RWPE2 (cell line): ENCODE results near the gene B3GNT9.
A peak's percentile ranks its signal among the peaks of the same experiment; 100 is the strongest.

Experiments used
- ATAC-seq: fragments of 200-7000 bp; cut with Tn5 transposase; 3 replicates; pipeline ENCODE4 v1.9.1; 2021; ENCODE audit warnings: low read depth
- DNase-seq: peaks from one replicate; pipeline ENCODE4 v3.0.0-alpha.2; 2020; ENCODE audit warnings: low spot score
- H3K27ac ChIP-seq: fragments of 450-650 bp; 2 replicates; pipeline ENCODE4 v1.5.1; 2017; ENCODE audit warnings: mild to moderate bottlenecking; ENCODE audit not compliant: poor library complexity, severe bottlenecking
- H3K27me3 ChIP-seq: fragments of 250-450 bp; sonication (Bioruptor Pico); 2 replicates; pipeline ENCODE4 v1.5.1; 2021; ENCODE audit warnings: mild to moderate bottlenecking, moderate library complexity; ENCODE audit not compliant: insufficient read depth, poor library complexity, severe bottlenecking
- H3K36me3 ChIP-seq: fragments of 250-450 bp; sonication (Bioruptor Pico); 2 replicates; pipeline ENCODE4 v1.5.1; 2020; ENCODE audit warnings: low read depth, mild to moderate bottlenecking, moderate library complexity
- H3K4me1 ChIP-seq: fragments of 250-450 bp; sonication (Bioruptor Pico); 2 replicates; pipeline ENCODE4 v1.5.1; 2021; ENCODE audit warnings: mild to moderate bottlenecking, moderate library complexity; ENCODE audit not compliant: insufficient read depth, poor library complexity, severe bottlenecking
- H3K4me3 ChIP-seq: fragments of 250-450 bp; sonication (Bioruptor Pico); 2 replicates; pipeline ENCODE4 v1.5.1; 2021; ENCODE audit warnings: mild to moderate bottlenecking, moderate library complexity; ENCODE audit not compliant: severe bottlenecking
- H3K9me3 ChIP-seq: fragments of 250-450 bp; sonication (Bioruptor Pico); 2 replicates; pipeline ENCODE4 v1.5.1; 2021; ENCODE audit warnings: mild to moderate bottlenecking, moderate library complexity; ENCODE audit not compliant: severe bottlenecking
- CTCF ChIP-seq: fragments of 450-650 bp; IDR thresholded peaks from one replicate; pipeline ENCODE4 v1.5.1; 2017; ENCODE audit warnings: mild to moderate bottlenecking, moderate library complexity; ENCODE audit not compliant: poor library complexity, severe bottlenecking

B3GNT9 gene

GRCh38 chr16:67104845-67105244 lies 46.0 kb downstream of the B3GNT9 start:
- peaks cover 17% of the 10 kb centered on the region for H3K36me3 ChIP-seq
- H3K27ac ChIP-seq = no peak overlapping the region
- H3K9me3 ChIP-seq = no peaks in the 10 kb centered on the region
- DNase-seq (no peak), ATAC-seq (no peak)
- no peaks in the 10 kb centered on the region for H3K27me3 ChIP-seq
- H3K4me1 ChIP-seq = peaks cover 4% of the 10 kb centered on the region
- TF ChIP-seq CTCF = no peak
- H3K4me3 ChIP-seq = no peak overlapping the region

GRCh38 chr16:67104061-67104460 lies 46.7 kb downstream of the B3GNT9 start:
- peak; percentile 37 for TF ChIP-seq CTCF
- peak; percentile 56; the same call in 2 of the 3 replicates for ATAC-seq
- H3K4me1 ChIP-seq = peaks cover 4% of the 10 kb centered on the region
- no peaks in the 10 kb centered on the region for H3K9me3 ChIP-seq
- no peaks in the 10 kb centered on the region for H3K27me3 ChIP-seq
- DNase-seq = no peak
- H3K4me3 ChIP-seq = no peak overlapping the region
- peaks cover 25% of the 10 kb centered on the region for H3K36me3 ChIP-seq
- no peak overlapping the region for H3K27ac ChIP-seq

GRCh38 chr16:67101311-67102082 lies 49.3 kb downstream of the B3GNT9 start:
- DNase-seq (no peak), ATAC-seq (no peak)
- no peaks in the 10 kb centered on the region for H3K27me3 ChIP-seq
- H3K4me1 ChIP-seq = peaks cover 4% of the 10 kb centered on the region
- no peaks in the 10 kb centered on the region for H3K9me3 ChIP-seq
- H3K36me3 ChIP-seq = peaks cover 39% of the 10 kb centered on the region
- no peak overlapping the region for H3K4me3 ChIP-seq
- H3K27ac ChIP-seq = no peak overlapping the region
- peak; percentile 36 for TF ChIP-seq CTCF

- peak; percentile 63 for TF ChIP-seq CTCF
- peaks cover 39% of the 10 kb centered on the region for H3K36me3 ChIP-seq
- peaks cover 4% of the 10 kb centered on the region for H3K4me1 ChIP-seq
- ATAC-seq = peak; percentile 53; the same call in 1 of the 3 replicates
- H3K4me3 ChIP-seq = no peak overlapping the region
- no peaks in the 10 kb centered on the region for H3K27me3 ChIP-seq
- no peaks in the 10 kb centered on the region for H3K9me3 ChIP-seq
- H3K27ac ChIP-seq = no peak overlapping the region
- no peak for DNase-seq
These were observed 50.1 kb downstream of the B3GNT9 start for GRCh38 chr16:67100569-67101310.

- no peak for DNase-seq
- Histone ChIP-seq H3K4me3 (no peak overlapping the region), H3K27me3 (no peaks in the 10 kb centered on the region), H3K27ac (no peak overlapping the region), H3K4me1 (peaks cover 4% of the 10 kb centered on the region), H3K9me3 (no peaks in the 10 kb centered on the region), H3K36me3 (peaks cover 46% of the 10 kb centered on the region)
- TF ChIP-seq CTCF = no peak
- no peak for ATAC-seq
These were observed 52.2 kb downstream of the B3GNT9 start for GRCh38 chr16:67098599-67098998.
